HepG2 (cell line): Measurements from ENCODE around the gene LBX2. TPM values are rescaled to one million over a fixed set of nuclear protein-coding genes. Genes with fewer than 3 reads are reported as not detected.
A peak's percentile ranks its signal among the peaks of the same experiment; 100 is the strongest.

Experiments used
- AHDC1 ChIP-seq: sonication (generic); formaldehyde crosslinking; IDR thresholded peaks from 2 replicates; pipeline ENCODE4 v1.5.1; 2020; ENCODE audit warnings: mild to moderate bottlenecking, missing genetic modification reagents, borderline replicate concordance
- CEBPG ChIP-seq: IDR thresholded peaks from 2 replicates; pipeline ENCODE4 v1.6.1; 2016
- HMG20A ChIP-seq: IDR thresholded peaks from 2 replicates; pipeline ENCODE4 v1.6.1; 2016; ENCODE audit warnings: borderline replicate concordance
- LBX2 ChIP-seq: sonication (generic); formaldehyde crosslinking; IDR thresholded peaks from 2 replicates; pipeline ENCODE4 v1.5.0; 2020; ENCODE audit warnings: missing genetic modification reagents, mild to moderate bottlenecking, borderline replicate concordance
- POGK ChIP-seq: sonication (generic); formaldehyde crosslinking; conservative IDR thresholded peaks from 2 replicates; pipeline ENCODE4 v1.8.0; 2022; ENCODE audit warnings: mild to moderate bottlenecking, moderate library complexity, missing genetic modification reagents
- RAD21 ChIP-seq: fragments of 450-650 bp; formaldehyde crosslinking; IDR thresholded peaks from 2 replicates; pipeline ENCODE4 v1.5.0; 2020; ENCODE audit warnings: mild to moderate bottlenecking
- RFX5 ChIP-seq: IDR thresholded peaks from 2 replicates; pipeline ENCODE4 v1.6.1; 2011; ENCODE audit warnings: low read depth, low read length, improper control_type of control experiment
- SNAPC2 ChIP-seq: sonication (generic); formaldehyde crosslinking; IDR thresholded peaks from 2 replicates; pipeline ENCODE4 v1.8.1; 2022; ENCODE audit warnings: mild to moderate bottlenecking, missing genetic modification reagents
- SPEN ChIP-seq: sonication (generic); formaldehyde crosslinking; IDR thresholded peaks from 2 replicates; pipeline ENCODE4 v1.5.1; 2020; ENCODE audit warnings: low read depth, mild to moderate bottlenecking, missing genetic modification reagents
- TAF1 ChIP-seq: sonication (generic); formaldehyde crosslinking; IDR thresholded peaks from 2 replicates; pipeline ENCODE4 v1.4.0; 2020; ENCODE audit warnings: missing genetic modification reagents
- TFDP1 ChIP-seq: IDR thresholded peaks from 2 replicates; pipeline ENCODE4 v1.6.1; 2016; ENCODE audit warnings: missing compliant biosample characterization, missing genetic modification reagents, borderline replicate concordance
- ZBTB39 ChIP-seq: sonication (generic); formaldehyde crosslinking; IDR thresholded peaks from 2 replicates; pipeline ENCODE4 v1.5.0; 2020; ENCODE audit warnings: missing genetic modification reagents
- ZKSCAN5 ChIP-seq: sonication (generic); formaldehyde crosslinking; IDR thresholded peaks from 2 replicates; pipeline ENCODE4 v1.5.1; 2020; ENCODE audit warnings: mild to moderate bottlenecking, missing genetic modification reagents
- ZNF446 ChIP-seq: sonication (generic); formaldehyde crosslinking; IDR thresholded peaks from 2 replicates; pipeline ENCODE4 v1.5.0; 2020; ENCODE audit warnings: mild to moderate bottlenecking, missing genetic modification reagents
- polyA plus RNA-seq, 8 experiments: library from polyadenylated mRNA; depleted of rRNA in 3 of 8; stranded (reverse) in 7 of 8; unstranded in 1 of 8; fragments of >200 nt; fragmentation: Illumina TruSeq in 4 of 8; extraction: Trizol in 4 of 8; gene quantifications; 2 replicates each; pipeline versions ENCODE4 v1.2.1 to v1.2.3, GENCODE V29; 2011 to 2016; ENCODE audit warnings: low read depth in 4 of 8, missing spikeins in 1 of 8, mixed read lengths in 1 of 8; ENCODE audit not compliant: insufficient read depth in 1 of 8
- total RNA-seq, 5 experiments: library from RNA; depleted of rRNA; stranded (reverse); fragments of >200 nt; fragmentation: Illumina TruSeq; extraction: Trizol; gene quantifications; 2 replicates each; pipeline ENCODE4 v1.2.3, GENCODE V29; 2016; ENCODE audit warnings: low read depth in 1 of 5

The LBX2 gene
- total and polyA plus RNA-seq, 2 of the 13 experiments (the other 11 are each of a cell fraction or from before 2014, with no cell fraction given) = 6.4 to 8.1 TPM

- TF ChIP-seq RAD21 (CRISPR knock-in tag) (peak; percentile 24; the same call in 1 of the 2 replicates), HMG20A (no peak), ZNF446 (peak; percentile 21; the same call in 1 of the 2 replicates), ZBTB39 (CRISPR knock-in tag) (0 out of 2 replicates have a peak, but pooled peaks have one; percentile 86), TFDP1 (CRISPR knock-in tag) (peak; percentile 82; the same call in 1 of the 2 replicates), SPEN (peak; percentile 76), LBX2 (CRISPR knock-in tag) (0 out of 2 replicates have a peak, but pooled peaks have one; percentile 45), TAF1 (CRISPR knock-in tag) (no peak), ZKSCAN5 (CRISPR knock-in tag) (no peak), RFX5 (no peak), CEBPG (CRISPR knock-in tag) (no peak; the same call in 1 of the 2 replicates), POGK (peak; percentile 72), SNAPC2 (CRISPR knock-in tag) (no peak), AHDC1 (CRISPR knock-in tag) (peak; percentile 79)
Measured at GRCh38 chr2:74481961-74482800, 17.2 kb downstream of the LBX2 start (continued).
